Subcutaneous adipose tissue (tissue), 4 donors: Measurements from ENCODE around the gene MMP23B. TPM values are rescaled to one million over a fixed set of nuclear protein-coding genes. Genes with fewer than 3 reads are reported as not detected.

Experiments used
- total RNA-seq, 4 donors: library from RNA; depleted of rRNA; stranded (reverse); fragments of >200 nt; gene quantifications; one replicate each; pipeline ENCODE4 v1.1.0, GENCODE V29; 2016
- TF ChIP-seq, protein P1 (sequence below): fragments of 450-650 bp; IDR thresholded peaks from one replicate; pipeline ENCODE4 v1.5.1; 2016; ENCODE audit warnings: low read depth, mild to moderate bottlenecking, control low read depth, antibody characterized with exemption, moderate library complexity

MMP23B gene
- total RNA-seq, 4 donors from 2014 or later = 0.66 to 9.2 (median 2.2) TPM

DNA sequence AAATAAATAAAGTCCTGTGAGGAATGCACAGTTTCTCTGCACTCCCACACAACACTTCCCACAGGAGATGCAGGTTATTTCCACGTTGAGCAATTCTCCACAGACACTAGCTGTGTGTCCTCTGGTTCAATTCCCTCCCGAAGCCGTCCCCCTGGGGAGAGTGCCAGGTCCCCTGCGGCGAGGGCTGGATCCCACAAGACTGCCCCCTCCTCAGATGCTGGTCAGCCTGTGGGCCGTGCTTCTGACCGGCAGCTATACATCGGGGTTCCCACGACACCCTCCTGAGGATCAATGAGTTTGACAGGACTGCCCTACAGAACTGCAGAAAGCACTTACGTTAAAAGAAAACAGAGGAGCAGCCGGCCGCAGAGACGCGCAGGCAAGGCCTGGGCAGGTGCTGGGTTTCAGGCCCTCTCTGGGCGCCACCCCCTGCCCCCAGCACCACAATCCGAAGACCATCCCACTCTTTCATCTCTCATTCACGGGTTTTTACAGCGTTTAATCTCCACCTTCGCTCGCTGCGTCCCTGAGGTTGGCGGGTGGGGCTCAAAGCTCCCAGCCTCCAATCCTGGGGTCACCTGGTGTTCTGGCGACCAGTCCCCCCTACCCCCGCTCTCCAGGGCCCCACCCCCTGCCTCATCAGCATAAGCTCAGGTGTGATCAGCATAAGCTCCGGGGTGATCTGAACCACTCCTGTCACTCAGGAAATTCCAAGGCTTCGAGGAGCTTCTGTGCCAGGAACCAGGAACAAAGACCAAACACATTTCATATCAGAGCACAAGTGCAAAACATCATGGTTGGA is 51.3 kb downstream of the MMP23B start:
- TF ChIP-seq, protein P1, sequence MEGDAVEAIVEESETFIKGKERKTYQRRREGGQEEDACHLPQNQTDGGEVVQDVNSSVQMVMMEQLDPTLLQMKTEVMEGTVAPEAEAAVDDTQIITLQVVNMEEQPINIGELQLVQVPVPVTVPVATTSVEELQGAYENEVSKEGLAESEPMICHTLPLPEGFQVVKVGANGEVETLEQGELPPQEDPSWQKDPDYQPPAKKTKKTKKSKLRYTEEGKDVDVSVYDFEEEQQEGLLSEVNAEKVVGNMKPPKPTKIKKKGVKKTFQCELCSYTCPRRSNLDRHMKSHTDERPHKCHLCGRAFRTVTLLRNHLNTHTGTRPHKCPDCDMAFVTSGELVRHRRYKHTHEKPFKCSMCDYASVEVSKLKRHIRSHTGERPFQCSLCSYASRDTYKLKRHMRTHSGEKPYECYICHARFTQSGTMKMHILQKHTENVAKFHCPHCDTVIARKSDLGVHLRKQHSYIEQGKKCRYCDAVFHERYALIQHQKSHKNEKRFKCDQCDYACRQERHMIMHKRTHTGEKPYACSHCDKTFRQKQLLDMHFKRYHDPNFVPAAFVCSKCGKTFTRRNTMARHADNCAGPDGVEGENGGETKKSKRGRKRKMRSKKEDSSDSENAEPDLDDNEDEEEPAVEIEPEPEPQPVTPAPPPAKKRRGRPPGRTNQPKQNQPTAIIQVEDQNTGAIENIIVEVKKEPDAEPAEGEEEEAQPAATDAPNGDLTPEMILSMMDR = no peak

Other genes starting within 250 kb of the MMP23B start
- gene CCNL2, start 232.8 kb upstream of the MMP23B start, total RNA-seq = 100 to 1,000 TPM; 146 to 268 (median 194) TPM
- gene MRPL20, start 224.9 kb upstream of the MMP23B start, total RNA-seq = 100 to 1,000 TPM in 3 of 4 donors, 10 to 100 TPM in 1; 87.9 to 222 (median 116) TPM
- 10 to 100 TPM in 2 of 4 donors, 1 to 10 TPM in 2; 4.1 to 15.4 (median 8.7) TPM for gene ANKRD65, start 210.9 kb upstream of the MMP23B start, total RNA-seq
- 10 to 100 TPM in 2 of 4 donors, 1 to 10 TPM in 2; 6.0 to 21.3 (median 10.3) TPM for gene VWA1, start 196.5 kb upstream of the MMP23B start, total RNA-seq
- under 1 TPM in 1 of 4 donors, not detected in 3; 0.19 TPM for gene ATAD3C, start 182.5 kb upstream of the MMP23B start, total RNA-seq
- gene ATAD3B, start 160.4 kb upstream of the MMP23B start, total RNA-seq = 10 to 100 TPM in 2 of 4 donors, 1 to 10 TPM in 2; 5.4 to 23.6 (median 11.2) TPM
- 10 to 100 TPM in 3 of 4 donors, 1 to 10 TPM in 1; 9.3 to 22.6 (median 12.9) TPM for gene ATAD3A, start 120.0 kb upstream of the MMP23B start, total RNA-seq
- 1 to 10 TPM in 3 of 4 donors, not detected in 1; 1.3 to 5.1 (median 3.2) TPM for gene TMEM240, start 91.5 kb upstream of the MMP23B start, total RNA-seq
- gene SSU72, start 57.3 kb upstream of the MMP23B start, total RNA-seq = 100 to 1,000 TPM in 2 of 4 donors, 10 to 100 TPM in 2; 76.0 to 138 (median 110) TPM
- gene FNDC10, start 32.0 kb upstream of the MMP23B start, total RNA-seq = 1 to 10 TPM in 1 of 4 donors, under 1 TPM in 1, not detected in 2; 0.22 to 1.4 TPM
- gene MIB2, start 16.7 kb upstream of the MMP23B start, total RNA-seq = 10 to 100 TPM; 18.8 to 64.4 (median 27.4) TPM
- gene CDK11B, start 26.8 kb downstream of the MMP23B start, total RNA-seq = 10 to 100 TPM; 14.4 to 30.0 (median 20.4) TPM
- 10 to 100 TPM; 31.3 to 45.2 (median 36.5) TPM for gene SLC35E2B, start 60.6 kb downstream of the MMP23B start, total RNA-seq
- 10 to 100 TPM; 15.5 to 60.8 (median 34.8) TPM for gene CDK11A, start 92.2 kb downstream of the MMP23B start, total RNA-seq
- 100 to 1,000 TPM in 3 of 4 donors, 10 to 100 TPM in 1; 98.8 to 147 (median 111) TPM for gene NADK, start 146.3 kb downstream of the MMP23B start, total RNA-seq